HG02970 (cell line): ENCODE measurements around the gene RDM1.

Experiments
- ATAC-seq: cut with Tn5 transposase; IDR thresholded peaks from one replicate; pipeline ENCODE4 v1.9.1; 2021; ENCODE audit warnings: mild to moderate bottlenecking, moderate library complexity, moderate number of reproducible peaks; ENCODE audit not compliant: unreplicated experiment, low FRiP score

The RDM1 gene

DNA sequence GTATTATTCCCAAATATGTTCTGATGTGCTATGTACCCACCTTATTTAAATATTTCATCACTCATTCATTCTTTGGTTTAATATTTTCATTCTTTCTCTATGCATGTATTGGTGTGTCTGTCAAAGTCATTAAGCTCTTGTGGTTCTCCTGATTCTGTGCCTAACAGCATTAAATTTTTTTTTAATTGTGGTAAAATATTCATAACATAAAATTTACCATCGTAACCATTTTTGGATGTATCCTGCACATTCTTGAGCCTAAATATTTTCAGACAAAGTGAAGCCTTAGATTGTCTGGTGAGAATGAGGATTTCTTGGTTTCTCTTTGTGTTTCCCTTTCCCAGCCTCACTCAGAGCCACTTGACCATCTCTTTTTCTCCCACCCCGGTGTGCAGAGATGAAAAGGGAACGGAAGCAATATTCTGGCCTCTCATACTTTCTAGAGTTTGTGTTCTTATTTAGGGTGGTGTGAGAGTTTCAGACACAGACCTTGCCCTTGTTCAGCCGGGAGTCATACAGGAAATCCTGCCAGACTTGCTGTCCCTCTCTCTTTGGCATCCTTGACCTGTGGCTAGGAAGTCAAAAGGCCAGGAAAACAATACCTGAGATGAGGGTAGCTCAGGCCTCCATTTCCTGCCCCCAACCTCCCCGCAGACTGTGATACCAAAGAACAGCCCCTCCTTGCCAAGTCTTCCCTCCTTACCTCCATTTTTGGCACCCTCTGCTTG, 55.3 kb downstream of the RDM1 start:
- no peak for ATAC-seq

GRCh38 chr17:35872196-35872980, 58.2 kb downstream of the RDM1 start:
- ATAC-seq = no peak

DNA sequence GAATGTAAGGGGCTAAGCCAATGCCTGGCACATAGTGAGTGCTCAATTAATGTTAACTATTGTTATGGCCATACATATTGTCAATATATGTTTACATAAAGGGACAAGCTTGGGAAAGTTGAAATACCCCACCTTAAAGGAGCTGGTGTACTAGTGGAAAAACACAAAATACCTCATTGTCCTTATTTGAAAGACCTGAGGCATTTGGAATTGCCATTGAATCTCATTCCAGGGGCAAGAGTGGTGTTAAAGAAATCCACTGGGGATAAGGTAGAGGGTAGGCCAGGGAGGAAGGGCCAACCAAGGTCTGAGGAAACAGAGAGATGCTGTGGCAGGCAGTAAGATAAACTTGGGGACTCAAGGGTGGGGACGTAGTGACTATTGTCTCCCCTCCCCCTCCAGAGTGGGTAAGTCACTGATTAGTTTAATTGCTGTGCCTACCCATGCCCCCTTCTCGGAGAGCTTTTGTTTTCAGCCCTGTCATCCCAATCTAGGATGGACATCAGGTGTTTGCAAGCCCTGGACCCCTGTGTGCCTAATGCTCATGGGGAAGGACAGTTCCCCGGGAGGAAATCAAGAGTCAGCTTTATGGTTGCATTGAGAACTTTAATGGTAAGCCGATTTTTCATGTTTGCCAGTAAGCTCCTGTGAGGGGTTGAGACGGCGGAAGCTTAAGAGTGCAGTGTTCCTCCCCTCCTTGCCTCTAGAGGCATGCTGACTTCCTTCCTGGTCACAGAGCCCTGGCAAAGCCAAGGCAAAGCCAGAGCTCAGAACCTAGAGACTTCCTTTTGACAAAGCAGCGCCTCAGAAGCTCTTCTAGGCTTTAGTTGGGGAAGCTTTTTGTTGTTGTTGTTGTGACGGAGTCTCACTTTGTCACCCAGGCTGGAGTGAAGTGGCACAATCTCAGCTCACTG, 59.4 kb downstream of the RDM1 start:
- no peak for ATAC-seq

- ATAC-seq = no peak
Measured at GRCh38 chr17:35868737-35869136, 61.8 kb downstream of the RDM1 start, which contains the start of gene HEATR9. HEATR9 (minus strand) TSS chr17:35868891; CDS start chr17:35868742, 149 bp downstream.
